OCI-LY3 (cell line): ENCODE data around the gene FAM83E.

Experiments used
- H2AFZ ChIP-seq: fragments of 200-600, 300-600 bp; shearing (Covaris generic); 2 replicates; pipeline ENCODE4 v1.6.0; 2014; ENCODE audit warnings: antibody characterized with exemption, low read depth, low read length
- H3K27ac ChIP-seq: fragments of 200-600, 300-600 bp; sonication (generic); 2 replicates; pipeline ENCODE4 v1.5.1; 2014; ENCODE audit warnings: mild to moderate bottlenecking, low read length, moderate library complexity, mixed read lengths
- H3K27me3 ChIP-seq: fragments of 200-600, 300-600 bp; sonication (generic); 2 replicates; pipeline ENCODE4 v1.6.1; 2014; ENCODE audit warnings: low read depth, low read length, mixed read lengths
- H3K36me3 ChIP-seq: fragments of 200-600, 300-600 bp; sonication (generic); replicated peaks from 2 replicates; pipeline ENCODE3; 2014; ENCODE audit warnings: low read depth, low read length, mixed read lengths
- H3K4me1 ChIP-seq: fragments of 300-600, 200-600 bp; sonication (generic); 2 replicates; pipeline ENCODE4 v1.6.1; 2014; ENCODE audit warnings: low read length, mixed read lengths
- H3K4me2 ChIP-seq: fragments of 200-600, 300-600 bp; sonication (generic); 2 replicates; pipeline ENCODE4 v1.6.1; 2014; ENCODE audit warnings: low read length, mixed read lengths
- H3K4me3 ChIP-seq: fragments of 300-600, 200-600 bp; sonication (generic); 2 replicates; pipeline ENCODE4 v1.5.1; 2014; ENCODE audit warnings: antibody characterized with exemption, mild to moderate bottlenecking, low read length, moderate library complexity
- H3K79me2 ChIP-seq: fragments of 300-600, 200-600 bp; shearing (Covaris generic); 2 replicates; pipeline ENCODE4 v1.6.1; 2014; ENCODE audit warnings: mild to moderate bottlenecking, low read length, mixed read lengths
- H3K9ac ChIP-seq: fragments of 300-600, 200-600 bp; shearing (Covaris generic); 2 replicates; pipeline ENCODE4 v1.6.0; 2014; ENCODE audit warnings: mild to moderate bottlenecking, low read length, moderate library complexity
- H3K9me3 ChIP-seq: fragments of 200-600, 300-600 bp; shearing (Covaris generic); 2 replicates; pipeline ENCODE4 v1.6.1; 2014; ENCODE audit warnings: low read length, mixed read lengths; ENCODE audit not compliant: insufficient read depth
- H4K20me1 ChIP-seq: fragments of 200-600, 300-600 bp; sonication (generic); 2 replicates; pipeline ENCODE4 v1.6.1; 2016; ENCODE audit warnings: low read length, mixed read lengths; ENCODE audit not compliant: insufficient read depth
- EZH2phosphoT487 ChIP-seq: fragments of 200-600 bp; shearing (Covaris generic); IDR thresholded peaks from 2 replicates; pipeline ENCODE4 v1.6.1; 2018; ENCODE audit warnings: antibody characterized with exemption, mixed run types, low read depth
- TF ChIP-seq, protein P1 (sequence below): fragments of 200-600, 300-600 bp; sonication (generic); IDR thresholded peaks from 2 replicates; pipeline ENCODE4 v1.5.1; 2014; ENCODE audit warnings: antibody characterized with exemption, low read length, low read depth

Gene FAM83E

DNA sequence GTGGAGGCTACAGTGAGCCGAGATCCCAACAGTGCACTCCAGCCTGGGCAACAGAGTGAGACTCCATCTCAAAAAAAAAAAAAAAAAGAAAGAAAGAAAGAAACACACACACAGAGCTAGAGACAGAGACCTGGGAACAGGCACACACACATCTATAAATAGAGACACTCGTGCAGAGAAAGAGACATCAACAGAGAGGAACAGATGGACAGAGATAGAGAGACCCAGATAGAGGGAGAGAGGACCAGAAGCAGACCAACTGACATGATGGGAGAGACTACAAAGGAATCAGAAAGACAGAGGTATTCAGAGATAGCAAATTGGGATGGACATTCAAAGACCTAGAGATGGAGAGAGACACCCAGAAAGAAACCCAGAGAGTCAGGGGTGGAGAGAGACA lies 33.3 kb upstream of the FAM83E start:
- no peaks in the 10 kb centered on the region for H3K36me3 ChIP-seq
- no peak overlapping the region for H2AFZ ChIP-seq
- H3K79me2 ChIP-seq, result no peaks in the 10 kb centered on the region
- no peaks in the 10 kb centered on the region for H3K9me3 ChIP-seq
- no peak overlapping the region for H3K27ac ChIP-seq
- no peak for TF ChIP-seq EZH2phosphoT487
- TF ChIP-seq, protein P1, sequence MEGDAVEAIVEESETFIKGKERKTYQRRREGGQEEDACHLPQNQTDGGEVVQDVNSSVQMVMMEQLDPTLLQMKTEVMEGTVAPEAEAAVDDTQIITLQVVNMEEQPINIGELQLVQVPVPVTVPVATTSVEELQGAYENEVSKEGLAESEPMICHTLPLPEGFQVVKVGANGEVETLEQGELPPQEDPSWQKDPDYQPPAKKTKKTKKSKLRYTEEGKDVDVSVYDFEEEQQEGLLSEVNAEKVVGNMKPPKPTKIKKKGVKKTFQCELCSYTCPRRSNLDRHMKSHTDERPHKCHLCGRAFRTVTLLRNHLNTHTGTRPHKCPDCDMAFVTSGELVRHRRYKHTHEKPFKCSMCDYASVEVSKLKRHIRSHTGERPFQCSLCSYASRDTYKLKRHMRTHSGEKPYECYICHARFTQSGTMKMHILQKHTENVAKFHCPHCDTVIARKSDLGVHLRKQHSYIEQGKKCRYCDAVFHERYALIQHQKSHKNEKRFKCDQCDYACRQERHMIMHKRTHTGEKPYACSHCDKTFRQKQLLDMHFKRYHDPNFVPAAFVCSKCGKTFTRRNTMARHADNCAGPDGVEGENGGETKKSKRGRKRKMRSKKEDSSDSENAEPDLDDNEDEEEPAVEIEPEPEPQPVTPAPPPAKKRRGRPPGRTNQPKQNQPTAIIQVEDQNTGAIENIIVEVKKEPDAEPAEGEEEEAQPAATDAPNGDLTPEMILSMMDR, result no peak
- 0 out of 2 replicates have a peak, but pooled peaks cover 4% of the 10 kb centered on the region for H3K27me3 ChIP-seq
- H3K4me3 ChIP-seq, result no peak overlapping the region
- no peak overlapping the region for H3K9ac ChIP-seq
- peaks cover 8% of the 10 kb centered on the region for H3K4me1 ChIP-seq
- no peaks in the 10 kb centered on the region for H4K20me1 ChIP-seq
- H3K4me2 ChIP-seq, result no peak overlapping the region

DNA sequence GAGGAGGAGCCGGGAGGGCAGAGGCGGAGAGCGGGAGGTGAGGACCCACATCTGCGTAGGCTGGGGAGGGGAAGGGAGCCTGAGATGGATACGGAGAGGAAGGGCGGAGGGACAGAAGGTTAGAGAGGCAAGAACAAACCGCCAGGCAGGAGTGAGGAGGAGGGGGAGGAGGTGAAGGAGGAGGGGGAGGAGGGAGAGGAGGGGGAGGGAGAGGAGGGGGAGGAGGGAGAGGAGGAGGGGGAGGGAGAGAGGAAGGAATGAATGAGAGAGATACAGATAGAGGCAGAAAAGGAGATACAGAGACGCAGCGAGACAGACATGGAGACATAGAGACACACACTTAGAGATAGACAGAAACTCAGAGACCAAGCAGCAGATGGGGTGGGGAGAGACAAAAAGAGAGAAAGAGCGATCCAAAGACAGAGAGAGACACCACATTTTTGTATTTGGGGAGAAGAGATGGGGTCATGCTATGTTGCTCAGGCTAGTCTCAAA lies 31.9 kb upstream of the FAM83E start:
- Histone ChIP-seq H3K4me2 (peak overlapping the region; percentile 99), H3K9ac (peak overlapping the region; percentile 2; the same call in 1 of the 2 replicates), H4K20me1 (no peaks in the 10 kb centered on the region), H2AFZ (no peak overlapping the region), H3K4me3 (peak overlapping the region; percentile 81), H3K27ac (no peak overlapping the region), H3K27me3 (0 out of 2 replicates have a peak, but pooled peaks cover 4% of the 10 kb centered on the region), H3K36me3 (no peaks in the 10 kb centered on the region), H3K9me3 (no peaks in the 10 kb centered on the region), H3K79me2 (no peaks in the 10 kb centered on the region), H3K4me1 (peaks cover 8% of the 10 kb centered on the region)
- TF ChIP-seq EZH2phosphoT487, result no peak
- TF ChIP-seq, protein P1, result no peak

DNA sequence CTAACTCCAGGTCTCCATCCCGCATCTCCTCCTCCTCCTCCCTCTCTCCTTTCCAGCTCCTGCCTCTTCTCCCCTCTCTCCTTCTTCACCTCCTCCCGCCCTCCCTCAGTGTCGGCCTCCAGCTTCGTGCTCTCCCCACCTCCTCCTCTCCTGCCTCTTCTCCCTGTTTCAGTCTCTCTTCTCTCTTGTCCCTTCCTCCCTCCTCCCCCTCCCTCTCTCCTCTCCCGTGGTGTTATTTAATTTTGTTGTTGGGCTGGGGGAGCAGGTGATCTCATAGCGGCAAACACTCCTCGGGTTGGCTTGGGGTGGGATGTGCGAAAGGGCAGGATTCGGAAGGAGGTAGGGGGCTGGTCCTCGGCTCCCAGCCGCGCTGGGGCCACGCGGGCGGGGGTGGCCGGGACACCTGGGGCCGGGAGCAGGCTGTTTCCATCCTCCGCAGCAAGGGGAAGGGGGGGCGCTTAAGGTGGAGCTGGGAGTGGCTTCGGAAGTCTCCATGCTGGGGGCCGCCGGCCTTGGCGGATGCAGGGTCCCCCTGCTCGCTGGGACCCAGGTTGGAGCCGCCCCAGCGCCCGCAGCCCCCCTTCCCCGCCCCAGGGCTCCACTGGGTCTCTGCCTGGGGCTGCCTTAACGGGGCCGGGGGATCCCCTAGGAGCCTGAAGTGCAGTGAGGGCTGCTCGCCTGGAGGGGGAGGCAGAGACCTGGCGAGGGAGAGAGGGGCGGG lies 31.3 kb upstream of the FAM83E start, which contains the start of gene CA11:
TSS of gene CA11 (minus strand) at position 187 of the 721 bp plus-strand sequence. CDS start 555 bp downstream, outside the sequence.
- Histone ChIP-seq H2AFZ (peak within 1 kb of the TSS; percentile 90), H3K79me2 (no peaks in the 10 kb centered on the region), H3K4me1 (peaks cover 8% of the 10 kb centered on the region), H3K9me3 (no peaks in the 10 kb centered on the region), H3K27me3 (0 out of 2 replicates have a peak, but pooled peaks cover 4% of the 10 kb centered on the region), H3K4me3 (peak within 1 kb of the TSS; percentile 81), H3K9ac (peak within 1 kb of the TSS; percentile 60), H4K20me1 (no peaks in the 10 kb centered on the region), H3K36me3 (no peaks in the 10 kb centered on the region), H3K4me2 (peak within 1 kb of the TSS; percentile 99), H3K27ac (peak within 1 kb of the TSS; percentile 16)
- TF ChIP-seq EZH2phosphoT487, result no peak
- TF ChIP-seq, protein P1, result peak; percentile 87

DNA sequence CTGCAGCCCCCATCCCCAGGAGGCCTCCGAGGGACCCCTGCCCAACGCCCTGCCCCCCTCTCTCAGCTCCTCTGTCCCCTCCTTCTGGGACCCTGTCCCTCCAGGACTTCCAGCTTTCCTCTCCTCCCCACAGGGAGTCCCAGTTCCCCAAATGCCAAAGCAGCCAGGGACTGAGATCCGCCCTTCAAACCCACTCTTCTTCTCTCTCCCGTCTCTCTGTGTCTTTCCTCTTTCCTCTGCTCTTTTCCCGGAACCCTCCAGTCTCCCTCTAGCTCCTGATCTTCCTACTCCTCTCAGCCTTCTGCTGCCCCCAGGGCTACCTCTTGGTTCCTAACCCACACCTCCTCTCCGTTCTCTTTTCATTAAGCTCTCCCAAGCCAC lies 30.7 kb upstream of the FAM83E start:
- Histone ChIP-seq H3K4me3 (peak overlapping the region; percentile 81), H3K79me2 (no peaks in the 10 kb centered on the region), H3K9me3 (no peaks in the 10 kb centered on the region), H3K9ac (peak overlapping the region; percentile 60), H3K27ac (no peak overlapping the region), H3K36me3 (no peaks in the 10 kb centered on the region), H3K4me1 (peaks cover 8% of the 10 kb centered on the region), H2AFZ (peak overlapping the region; percentile 90), H3K27me3 (0 out of 2 replicates have a peak, but pooled peaks cover 4% of the 10 kb centered on the region), H4K20me1 (no peaks in the 10 kb centered on the region), H3K4me2 (peak overlapping the region; percentile 99)
- TF ChIP-seq EZH2phosphoT487, result no peak
- TF ChIP-seq, protein P1, result no peak
